Measurements from ENCODE around the gene RALY. TPM values are rescaled to one million over a fixed set of nuclear protein-coding genes. Genes with fewer than 3 reads are reported as not detected.

Gene RALY
- total RNA-seq, 2 donors from 2014 or later: 74.2 to 86.4 TPM

DNA sequence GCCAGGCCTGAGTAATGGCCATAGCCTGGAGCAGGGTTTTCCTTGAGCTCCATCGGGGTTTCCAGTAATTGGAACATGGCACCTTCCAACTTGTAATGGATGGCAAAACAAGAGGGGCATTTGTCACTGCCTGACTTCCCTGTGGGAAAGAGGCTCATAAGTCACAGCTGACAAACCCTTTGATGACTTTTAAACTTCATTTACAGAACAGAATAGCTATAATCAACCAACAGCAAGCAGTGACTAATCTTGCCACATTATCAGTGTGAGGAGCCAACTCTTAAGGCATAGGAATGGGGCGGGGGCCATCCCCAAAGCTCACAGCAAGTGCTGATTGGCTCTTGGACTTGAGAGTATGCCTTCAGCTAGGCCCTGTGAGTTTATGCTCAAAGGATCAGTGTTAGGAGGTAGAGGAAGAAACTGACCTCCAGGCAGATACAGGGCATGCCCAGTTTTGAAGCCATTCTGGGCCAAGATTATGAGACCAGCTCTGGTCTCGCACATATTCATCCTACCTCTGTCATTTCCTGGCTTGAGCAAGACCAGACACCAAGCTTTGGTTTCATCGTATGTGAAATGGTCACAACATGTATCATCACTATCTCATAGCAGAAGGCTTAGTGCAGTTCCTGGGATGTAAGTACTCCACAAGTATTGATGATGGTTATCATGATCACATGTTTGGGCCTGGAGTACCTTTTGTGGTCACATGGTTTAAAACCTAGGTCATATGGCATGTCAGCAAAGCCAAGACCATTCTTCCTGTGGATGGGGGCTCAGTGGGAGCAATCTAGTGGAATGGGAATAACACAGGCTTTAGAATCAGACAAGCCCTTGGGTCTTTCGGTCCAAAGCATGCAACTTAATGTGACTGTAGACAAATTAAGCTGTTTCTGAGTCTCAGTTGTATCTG is 69.1 kb downstream of the RALY start:
- TF ChIP-seq, protein P1, sequence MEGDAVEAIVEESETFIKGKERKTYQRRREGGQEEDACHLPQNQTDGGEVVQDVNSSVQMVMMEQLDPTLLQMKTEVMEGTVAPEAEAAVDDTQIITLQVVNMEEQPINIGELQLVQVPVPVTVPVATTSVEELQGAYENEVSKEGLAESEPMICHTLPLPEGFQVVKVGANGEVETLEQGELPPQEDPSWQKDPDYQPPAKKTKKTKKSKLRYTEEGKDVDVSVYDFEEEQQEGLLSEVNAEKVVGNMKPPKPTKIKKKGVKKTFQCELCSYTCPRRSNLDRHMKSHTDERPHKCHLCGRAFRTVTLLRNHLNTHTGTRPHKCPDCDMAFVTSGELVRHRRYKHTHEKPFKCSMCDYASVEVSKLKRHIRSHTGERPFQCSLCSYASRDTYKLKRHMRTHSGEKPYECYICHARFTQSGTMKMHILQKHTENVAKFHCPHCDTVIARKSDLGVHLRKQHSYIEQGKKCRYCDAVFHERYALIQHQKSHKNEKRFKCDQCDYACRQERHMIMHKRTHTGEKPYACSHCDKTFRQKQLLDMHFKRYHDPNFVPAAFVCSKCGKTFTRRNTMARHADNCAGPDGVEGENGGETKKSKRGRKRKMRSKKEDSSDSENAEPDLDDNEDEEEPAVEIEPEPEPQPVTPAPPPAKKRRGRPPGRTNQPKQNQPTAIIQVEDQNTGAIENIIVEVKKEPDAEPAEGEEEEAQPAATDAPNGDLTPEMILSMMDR (IDR thresholded peaks at IDR 0.05): no peak
- no peaks in the 10 kb centered on the region for H3K27me3 ChIP-seq
- H3K4me1 ChIP-seq: peaks cover 0 to 15% of the 10 kb centered on the region in 2 donors
- DNase-seq (ENCODE audit: low spot score): no peak
- no peak overlapping the region for H3K27ac ChIP-seq
- no peaks in the 10 kb centered on the region for H3K36me3 ChIP-seq
- H3K4me3 ChIP-seq: no peak overlapping the region
- no peaks in the 10 kb centered on the region for H3K9me3 ChIP-seq

- Histone ChIP-seq H3K4me3 (no peak overlapping the region), H3K4me1 (peaks cover 0 to 20% of the 10 kb centered on the region in 2 donors), H3K27me3 (no peaks in the 10 kb centered on the region), H3K9me3 (no peaks in the 10 kb centered on the region), H3K36me3 (no peaks in the 10 kb centered on the region), H3K27ac (no peak overlapping the region)
- TF ChIP-seq, protein P1 (IDR thresholded peaks at IDR 0.05): no peak
- no peak for DNase-seq (ENCODE audit: low spot score)
Measured at GRCh38 chr20:34064286-34064685, 70.6 kb downstream of the RALY start.

DNA sequence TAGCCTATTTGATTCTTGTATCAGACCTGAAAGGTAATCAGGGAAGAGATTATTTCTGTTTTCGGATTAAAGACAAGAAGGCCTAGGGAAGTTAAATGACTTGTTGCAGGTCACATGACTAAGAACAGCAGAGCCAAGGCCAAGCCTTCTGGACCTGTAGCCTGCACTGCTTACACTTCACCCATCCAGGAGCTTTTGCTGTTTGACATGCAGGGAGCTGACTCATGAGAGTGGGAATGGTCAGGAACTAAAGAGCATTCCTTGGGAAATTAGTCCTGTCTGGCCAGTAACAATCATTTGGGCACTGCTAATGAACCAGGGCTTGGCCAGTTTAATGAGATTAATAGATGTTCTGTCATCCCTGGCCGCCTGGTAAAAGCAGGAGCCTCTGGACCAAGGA is 71.5 kb downstream of the RALY start:
- Histone ChIP-seq H3K27ac (no peak overlapping the region), H3K36me3 (no peaks in the 10 kb centered on the region), H3K9me3 (no peaks in the 10 kb centered on the region), H3K27me3 (no peaks in the 10 kb centered on the region), H3K4me1 (peaks cover 0 to 28% of the 10 kb centered on the region in 2 donors), H3K4me3 (no peak overlapping the region)
- DNase-seq (ENCODE audit: low spot score): no peak
- TF ChIP-seq, protein P1 (IDR thresholded peaks at IDR 0.05): no peak

DNA sequence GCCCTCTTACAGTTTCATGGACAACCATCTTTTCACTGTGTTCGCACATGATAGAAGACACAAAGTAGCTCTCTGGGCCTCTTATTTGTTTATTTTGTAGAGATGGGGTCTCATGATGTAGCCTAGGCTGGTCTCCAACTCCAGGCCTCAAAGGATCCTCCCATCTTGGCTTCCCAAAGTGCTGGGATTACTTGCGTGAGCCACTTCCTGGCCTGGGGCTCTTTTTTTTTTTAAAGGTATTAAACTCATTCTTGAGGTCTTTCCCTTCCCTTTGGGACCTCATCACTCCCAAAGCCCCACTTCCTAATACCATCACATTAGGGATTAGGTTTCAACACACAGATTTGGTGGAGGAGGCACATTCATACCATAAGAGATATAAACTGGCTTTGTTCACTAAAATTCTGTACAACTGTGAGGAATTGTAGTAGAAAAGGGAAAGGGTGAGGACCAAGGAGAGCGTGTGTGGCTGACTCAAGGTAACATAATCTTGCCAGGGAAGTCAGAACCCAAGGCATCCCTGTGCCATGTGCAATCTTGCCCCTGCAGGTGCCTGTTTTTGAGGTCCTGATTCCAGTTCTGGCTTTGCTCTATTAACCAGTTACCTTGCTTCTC is 72.9 kb downstream of the RALY start:
- no peaks in the 10 kb centered on the region for H3K36me3 ChIP-seq
- no peak overlapping the region for H3K4me3 ChIP-seq
- H3K27me3 ChIP-seq: no peaks in the 10 kb centered on the region
- H3K9me3 ChIP-seq: no peaks in the 10 kb centered on the region
- TF ChIP-seq, protein P1 (IDR thresholded peaks at IDR 0.05): no peak
- no peak for DNase-seq (ENCODE audit: low spot score)
- H3K4me1 ChIP-seq: peaks cover 0 to 28% of the 10 kb centered on the region in 2 donors
- no peak overlapping the region for H3K27ac ChIP-seq

DNA sequence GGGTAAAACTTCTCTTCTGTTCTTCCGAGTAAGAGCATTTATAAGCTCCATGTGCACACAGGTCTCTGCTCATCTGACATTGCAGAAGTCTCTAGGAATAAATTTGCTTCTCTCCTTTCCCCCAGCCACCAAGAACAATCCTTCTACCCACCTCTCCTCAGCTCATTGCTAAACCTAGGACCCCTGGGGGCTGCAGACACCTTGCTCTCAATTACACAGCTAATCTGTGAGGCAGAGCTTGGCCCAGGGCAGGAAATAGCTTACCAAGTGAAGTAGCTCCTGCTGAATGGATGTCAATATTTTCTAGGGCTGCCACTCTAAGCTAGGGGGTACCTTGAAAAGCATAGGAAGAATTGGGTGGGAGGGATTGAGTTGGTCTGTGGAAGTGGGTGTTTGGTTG is 74.3 kb downstream of the RALY start:
- Histone ChIP-seq H3K27me3 (no peaks in the 10 kb centered on the region), H3K36me3 (peaks cover 10% of the 10 kb centered on the region), H3K27ac (no peak overlapping the region), H3K4me3 (no peak overlapping the region), H3K9me3 (no peaks in the 10 kb centered on the region), H3K4me1 (peaks cover 0 to 28% of the 10 kb centered on the region in 2 donors)
- TF ChIP-seq, protein P1 (IDR thresholded peaks at IDR 0.05): no peak
- DNase-seq (ENCODE audit: low spot score): no peak
